Hepatocyte (in vitro differentiated cells): ENCODE results near the gene TTLL3. TPM values are rescaled to one million over a fixed set of nuclear protein-coding genes. Genes with fewer than 3 reads are reported as not detected.

ENCODE experiments used
- DNase-seq: peaks from one replicate; pipeline ENCODE4 v3.0.0-alpha.2; 2016; ENCODE audit warnings: low spot score
- H2AFZ ChIP-seq: fragments of 200-600 bp; sonication (generic); 2 replicates; pipeline ENCODE4 v1.6.0; 2016; ENCODE audit warnings: antibody characterized with exemption, mild to moderate bottlenecking
- H3K27ac ChIP-seq: fragments of 200-600 bp; sonication (generic); 2 replicates; pipeline ENCODE4 v1.5.1; 2016; ENCODE audit warnings: mild to moderate bottlenecking
- H3K27me3 ChIP-seq: fragments of 200-600 bp; sonication (generic); 2 replicates; pipeline ENCODE4 v1.6.1; 2016
- H3K36me3 ChIP-seq: fragments of 200-600 bp; sonication (generic); replicated peaks from 2 replicates; pipeline ENCODE4 v1.5.1; 2016; ENCODE audit warnings: low read depth; ENCODE audit not compliant: insufficient read depth
- H3K4me1 ChIP-seq: fragments of 200-600 bp; sonication (generic); 2 replicates; pipeline ENCODE4 v1.5.1; 2016; ENCODE audit warnings: mild to moderate bottlenecking, moderate library complexity; ENCODE audit not compliant: insufficient read depth
- H3K4me2 ChIP-seq: fragments of 200-600 bp; sonication (generic); 2 replicates; pipeline ENCODE4 v1.6.0; 2016
- H3K4me3 ChIP-seq: fragments of 200-600 bp; sonication (generic); 2 replicates; pipeline ENCODE4 v1.5.1; 2016; ENCODE audit warnings: mild to moderate bottlenecking
- H3K79me2 ChIP-seq: fragments of 200-600 bp; sonication (generic); 2 replicates; pipeline ENCODE4 v1.6.0; 2017; ENCODE audit warnings: mild to moderate bottlenecking
- H3K9me2 ChIP-seq: fragments of 200-600 bp; sonication (generic); replicated peaks from 2 replicates; pipeline ENCODE4 v1.6.0; 2017; ENCODE audit warnings: mild to moderate bottlenecking; ENCODE audit not compliant: insufficient read depth
- H3K9me3 ChIP-seq: fragments of 200-600 bp; sonication (generic); 2 replicates; pipeline ENCODE4 v1.5.1; 2016; ENCODE audit warnings: low read depth, mild to moderate bottlenecking
- H4K20me1 ChIP-seq: fragments of 200-600 bp; sonication (generic); 2 replicates; pipeline ENCODE4 v1.6.0; 2016; ENCODE audit warnings: mild to moderate bottlenecking; ENCODE audit not compliant: insufficient read depth, poor library complexity, severe bottlenecking
- EZH2 ChIP-seq: fragments of 200-600 bp; sonication (generic); IDR thresholded peaks from 2 replicates; pipeline ENCODE4 v1.6.1; 2016; ENCODE audit warnings: antibody characterized with exemption, mild to moderate bottlenecking, borderline replicate concordance
- EZH2phosphoT487 ChIP-seq: fragments of 200-600 bp; sonication (generic); IDR thresholded peaks from one replicate; pipeline ENCODE4 v1.6.1; 2018; ENCODE audit warnings: antibody characterized with exemption, mild to moderate bottlenecking, low read depth, moderate library complexity; ENCODE audit not compliant: unreplicated experiment, severe bottlenecking
- WGBS: methylation state at CpG from one replicate; pipeline ENCODE4 v1.1.6; 2016; ENCODE audit warnings: low lambda C conversion rate; ENCODE audit errors: missing lambda C conversion rate; 5-methylcytosine and 5-hydroxymethylcytosine counted together
- polyA plus RNA-seq: library from polyadenylated mRNA; unstranded; fragments of >200 nt; fragmentation: Nextera tagmentation; extraction: Ambion mirVana; gene quantifications from 2 replicates; pipeline ENCODE4 v1.2.1, GENCODE V29; 2016
- total RNA-seq: library from RNA; depleted of rRNA; stranded (reverse); fragments of >200 nt; gene quantifications from 2 replicates; pipeline ENCODE4 v1.2.3, GENCODE V29; 2014
- TF ChIP-seq, protein P1 (sequence below): fragments of 200-600 bp; sonication (generic); IDR thresholded peaks from 2 replicates; pipeline ENCODE4 v1.5.1; 2016; ENCODE audit warnings: antibody characterized with exemption, mild to moderate bottlenecking; ENCODE audit not compliant: poor library complexity

TTLL3 gene
- total and polyA plus RNA-seq, 2 experiments from 2014 or later: 21.5 to 27.4 TPM

- no peaks in the 10 kb centered on the region for H3K9me3 ChIP-seq
- no peaks in the 10 kb centered on the region for H3K27me3 ChIP-seq
- H3K4me3 ChIP-seq: no peak overlapping the region
- no peak overlapping the region for H3K4me2 ChIP-seq
- H3K79me2 ChIP-seq: no peaks in the 10 kb centered on the region
- no peaks in the 10 kb centered on the region for H3K36me3 ChIP-seq
- TF ChIP-seq, protein P1, sequence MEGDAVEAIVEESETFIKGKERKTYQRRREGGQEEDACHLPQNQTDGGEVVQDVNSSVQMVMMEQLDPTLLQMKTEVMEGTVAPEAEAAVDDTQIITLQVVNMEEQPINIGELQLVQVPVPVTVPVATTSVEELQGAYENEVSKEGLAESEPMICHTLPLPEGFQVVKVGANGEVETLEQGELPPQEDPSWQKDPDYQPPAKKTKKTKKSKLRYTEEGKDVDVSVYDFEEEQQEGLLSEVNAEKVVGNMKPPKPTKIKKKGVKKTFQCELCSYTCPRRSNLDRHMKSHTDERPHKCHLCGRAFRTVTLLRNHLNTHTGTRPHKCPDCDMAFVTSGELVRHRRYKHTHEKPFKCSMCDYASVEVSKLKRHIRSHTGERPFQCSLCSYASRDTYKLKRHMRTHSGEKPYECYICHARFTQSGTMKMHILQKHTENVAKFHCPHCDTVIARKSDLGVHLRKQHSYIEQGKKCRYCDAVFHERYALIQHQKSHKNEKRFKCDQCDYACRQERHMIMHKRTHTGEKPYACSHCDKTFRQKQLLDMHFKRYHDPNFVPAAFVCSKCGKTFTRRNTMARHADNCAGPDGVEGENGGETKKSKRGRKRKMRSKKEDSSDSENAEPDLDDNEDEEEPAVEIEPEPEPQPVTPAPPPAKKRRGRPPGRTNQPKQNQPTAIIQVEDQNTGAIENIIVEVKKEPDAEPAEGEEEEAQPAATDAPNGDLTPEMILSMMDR: no peak
- TF ChIP-seq EZH2phosphoT487: no peak
- H3K4me1 ChIP-seq: peaks cover 17% of the 10 kb centered on the region
- DNase-seq: no peak
- 87% methylated on average over 4 of the region's 4 CpGs for whole genome bisulfite sequencing
- no peaks in the 10 kb centered on the region for H3K9me2 ChIP-seq
- no peak overlapping the region for H2AFZ ChIP-seq
- no peak overlapping the region for H3K27ac ChIP-seq
- H4K20me1 ChIP-seq: no peaks in the 10 kb centered on the region
Observed at GRCh38 chr3:9861201-9861600, 51.1 kb downstream of the TTLL3 start.

- Histone ChIP-seq H3K4me3 (no peak overlapping the region), H3K27ac (no peak overlapping the region), H2AFZ (no peak overlapping the region), H4K20me1 (no peaks in the 10 kb centered on the region), H3K9me2 (no peaks in the 10 kb centered on the region), H3K79me2 (no peaks in the 10 kb centered on the region), H3K36me3 (no peaks in the 10 kb centered on the region), H3K4me2 (no peak overlapping the region), H3K9me3 (no peaks in the 10 kb centered on the region), H3K27me3 (no peaks in the 10 kb centered on the region), H3K4me1 (peaks cover 17% of the 10 kb centered on the region)
- WGBS: 92% methylated on average over 5 of the region's 5 CpGs
- no peak for TF ChIP-seq EZH2phosphoT487
- TF ChIP-seq EZH2: no peak
- TF ChIP-seq, protein P1: no peak
- DNase-seq: no peak
Observed at GRCh38 chr3:9861626-9862130, 51.6 kb downstream of the TTLL3 start.

DNA sequence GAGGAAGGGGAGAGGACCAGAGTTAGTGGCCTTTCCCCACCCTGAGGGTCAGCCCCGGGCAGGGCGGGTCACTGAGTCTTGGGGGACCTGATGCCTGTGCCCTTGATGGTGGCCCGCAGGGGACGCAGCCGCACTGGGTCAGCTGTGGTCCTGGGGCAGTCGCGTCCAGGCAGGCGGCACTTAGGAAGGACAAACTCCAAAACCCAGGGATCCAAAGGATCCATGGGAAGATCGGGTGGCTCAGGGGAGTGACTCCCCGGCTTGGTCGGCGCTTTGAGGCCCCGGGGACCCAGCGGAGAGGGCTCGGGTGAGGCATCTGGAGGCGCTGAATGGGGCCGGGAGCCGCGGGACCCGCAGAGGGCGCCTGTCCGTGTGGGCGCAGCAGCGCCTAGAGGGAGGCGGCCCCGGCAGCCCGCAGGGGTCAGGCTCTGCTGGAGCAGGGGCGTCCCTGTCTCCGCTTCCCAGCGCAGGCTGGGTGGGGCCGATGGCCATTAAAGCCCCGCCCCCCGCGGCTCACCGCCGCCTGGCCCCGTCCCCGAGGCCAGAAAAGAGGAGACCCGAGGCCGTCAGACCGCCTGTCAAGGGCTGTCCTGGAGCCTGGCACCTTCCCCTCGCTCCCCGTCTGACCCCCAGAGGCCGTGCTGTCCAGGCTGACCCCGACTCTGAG is 52.5 kb downstream of the TTLL3 start:
- Histone ChIP-seq H3K4me1 (peaks cover 17% of the 10 kb centered on the region), H3K27ac (no peak overlapping the region), H2AFZ (peak overlapping the region; percentile 71), H3K27me3 (no peaks in the 10 kb centered on the region), H3K9me2 (no peaks in the 10 kb centered on the region), H4K20me1 (no peaks in the 10 kb centered on the region), H3K9me3 (no peaks in the 10 kb centered on the region), H3K4me3 (no peak overlapping the region), H3K36me3 (no peaks in the 10 kb centered on the region), H3K79me2 (no peaks in the 10 kb centered on the region), H3K4me2 (peak overlapping the region; percentile 84)
- WGBS: 15% methylated on average over 28 of the region's 45 CpGs
- TF ChIP-seq EZH2phosphoT487 (no peak), EZH2 (no peak)
- TF ChIP-seq, protein P1: peak; percentile 58
- peak; percentile 84 for DNase-seq
